H1 (cell line): ENCODE data around the gene MAP7. TPM values are rescaled to one million over a fixed set of nuclear protein-coding genes. Genes with fewer than 3 reads are reported as not detected.

Source experiments
- CTCF ChIA-PET: fragments of 300-600 bp; sonication (Branson Sonifier 250); formaldehyde crosslinking; loops from one replicate; lab custom pipeline; 2021; ENCODE audit not compliant: partially characterized antibody; lab: Charles Lee
- POLR2A ChIA-PET: fragments of 300-600 bp; sonication (Branson Sonifier 250); formaldehyde crosslinking; loops from one replicate; lab custom pipeline; 2021; ENCODE audit warnings: inconsistent platforms; ENCODE audit not compliant: partially characterized antibody; lab: Charles Lee
- DNase-seq, 2 experiments: peaks; one replicate each; pipeline versions ENCODE4 v3.0.0 to v3.0.0-alpha.2; 2010 to 2022; ENCODE audit warnings: low spot score in 2 of 2, low read depth in 1 of 2, mixed read lengths in 1 of 2
- FAIRE-seq: peaks from 2 replicates; lab custom pipeline; 2011; peaks lifted over from hg19 to GRCh38; lab: Jason Lieb, UNC
- H2AFZ ChIP-seq: 2 replicates; pipeline ENCODE4 v1.8.1; 2012; ENCODE audit warnings: low read length, inconsistent platforms
- H2AK5ac ChIP-seq: 2 replicates; pipeline ENCODE4 v1.6.1; 2013; ENCODE audit warnings: low read depth, low read length
- H2BK120ac ChIP-seq: replicated peaks from 2 replicates; pipeline ENCODE3; 2013; ENCODE audit warnings: low read depth, low read length, inconsistent platforms
- H2BK12ac ChIP-seq: 2 replicates; pipeline ENCODE4 v1.6.1; 2013; ENCODE audit warnings: low read depth, low read length
- H2BK15ac ChIP-seq: 2 replicates; pipeline ENCODE4 v1.6.1; 2013; ENCODE audit warnings: low read length
- H2BK20ac ChIP-seq: 2 replicates; pipeline ENCODE4 v1.6.1; 2013; ENCODE audit warnings: low read length
- H2BK5ac ChIP-seq: 2 replicates; pipeline ENCODE4 v1.6.1; 2013; ENCODE audit warnings: low read depth, low read length
- H3K14ac ChIP-seq: 2 replicates; pipeline ENCODE4 v1.6.1; 2013; ENCODE audit warnings: inconsistent platforms; ENCODE audit not compliant: insufficient read length
- H3K18ac ChIP-seq: 2 replicates; pipeline ENCODE4 v1.6.1; 2013; ENCODE audit warnings: low read length; ENCODE audit errors: extremely low read depth
- H3K23ac ChIP-seq: 2 replicates; pipeline ENCODE4 v1.6.1; 2013; ENCODE audit warnings: inconsistent platforms; ENCODE audit not compliant: insufficient read length
- H3K23me2 ChIP-seq: 2 replicates; pipeline ENCODE4 v1.6.1; 2013; ENCODE audit warnings: low read depth, low read length
- H3K27ac ChIP-seq: 2 replicates; pipeline ENCODE4 v1.6.1; 2011; ENCODE audit warnings: low read depth, low read length, inconsistent platforms
- H3K27me3 ChIP-seq, 4 experiments: replicated peaks in 1 of 4; 1 replicate in 1 of 4; 2 replicates in 3 of 4; pipeline versions ENCODE4 v1.6.1 to v1.8.1; 2011 to 2013; ENCODE audit warnings: low read length in 3 of 4, mild to moderate bottlenecking in 3 of 4, inconsistent platforms in 2 of 4, mixed read lengths in 2 of 4, moderate library complexity in 1 of 4; ENCODE audit not compliant: control insufficient read depth in 3 of 4, insufficient read depth in 3 of 4; ENCODE audit errors: extremely low read depth in 1 of 4
- H3K36me3 ChIP-seq, 4 experiments: 2 replicates each; pipeline versions ENCODE4 v1.6.1 to v1.8.1; 2011 to 2013; ENCODE audit warnings: mild to moderate bottlenecking in 4 of 4, low read length in 3 of 4, moderate library complexity in 2 of 4, control low read depth in 1 of 4, inconsistent platforms in 1 of 4; ENCODE audit not compliant: insufficient read depth in 4 of 4, control insufficient read depth in 2 of 4
- H3K4ac ChIP-seq: replicated peaks from 2 replicates; pipeline ENCODE3; 2013; ENCODE audit warnings: low read length, low read depth, mixed read lengths, inconsistent platforms; ENCODE audit not compliant: insufficient read length
- H3K4me1 ChIP-seq, 4 experiments: replicated peaks in 1 of 4; 1 replicate in 1 of 4; 2 replicates in 3 of 4; pipeline versions ENCODE4 v1.6.1 to v1.8.1; 2011 to 2013; ENCODE audit warnings: low read length in 3 of 4, inconsistent platforms in 2 of 4, mixed read lengths in 1 of 4; ENCODE audit not compliant: insufficient read depth in 4 of 4, control insufficient read depth in 3 of 4
- H3K4me2 ChIP-seq, 2 experiments: 2 replicates each; pipeline versions ENCODE4 v1.6.1 to v1.8.1; 2011 to 2013; ENCODE audit warnings: low read depth in 2 of 2, low read length in 2 of 2, control low read depth in 1 of 2, inconsistent platforms in 1 of 2, mild to moderate bottlenecking in 1 of 2; ENCODE audit not compliant: insufficient read depth in 1 of 2
- H3K4me3 ChIP-seq, 4 experiments: fragments of 200-600, 300-600 bp in 1 of 4; sonication (generic), shearing (Covaris generic), sonication (Bioruptor Twin) in 1 of 4; 2 replicates each; pipeline versions ENCODE4 v1.5.1 to v1.8.1; 2011 to 2016; ENCODE audit warnings: low read length in 4 of 4, low read depth in 3 of 4, control low read depth in 2 of 4, inconsistent platforms in 2 of 4, mild to moderate bottlenecking in 2 of 4, mixed read lengths in 1 of 4, moderate library complexity in 1 of 4; ENCODE audit not compliant: insufficient read depth in 2 of 4; ENCODE audit errors: extremely low read depth in 1 of 4
- H3K56ac ChIP-seq: replicated peaks from 2 replicates; pipeline ENCODE3; 2013; ENCODE audit warnings: low read depth, mild to moderate bottlenecking, mixed read lengths, low read length, inconsistent platforms; ENCODE audit not compliant: insufficient read length
- H3K79me1 ChIP-seq: 2 replicates; pipeline ENCODE4 v1.6.1; 2013; ENCODE audit warnings: low read depth, low read length, control low read depth
- H3K79me2 ChIP-seq, 2 experiments: 2 replicates each; pipeline versions ENCODE4 v1.6.1 to v1.8.1; 2012 to 2013; ENCODE audit warnings: low read length in 2 of 2, mild to moderate bottlenecking in 2 of 2, inconsistent platforms in 1 of 2; ENCODE audit not compliant: insufficient read depth in 2 of 2, control insufficient read depth in 1 of 2
- H3K9ac ChIP-seq, 4 experiments: replicated peaks in 1 of 4; 1 replicate in 1 of 4; 2 replicates in 3 of 4; pipeline versions ENCODE4 v1.6.1 to v1.8.1; 2011 to 2013; ENCODE audit warnings: low read depth in 3 of 4, low read length in 3 of 4, control low read depth in 2 of 4, mild to moderate bottlenecking in 2 of 4, moderate library complexity in 2 of 4, inconsistent platforms in 1 of 4; ENCODE audit errors: extremely low read depth in 1 of 4
- H3K9me3 ChIP-seq, 2 experiments: 2 replicates each; pipeline versions ENCODE4 v1.6.1 to v1.8.1; 2012 to 2013; ENCODE audit warnings: mild to moderate bottlenecking in 2 of 2, moderate library complexity in 2 of 2, control low read depth in 1 of 2, inconsistent platforms in 1 of 2, low read depth in 1 of 2, low read length in 1 of 2, mixed read lengths in 1 of 2; ENCODE audit not compliant: insufficient read depth in 2 of 2
- H4K20me1 ChIP-seq, 2 experiments: replicated peaks in 1 of 2; 2 replicates each; pipeline versions ENCODE3 to v1.8.1; 2011 to 2013; ENCODE audit warnings: inconsistent platforms in 2 of 2, low read length in 2 of 2, mild to moderate bottlenecking in 1 of 2; ENCODE audit not compliant: insufficient read depth in 2 of 2, control insufficient read depth in 1 of 2
- H4K5ac ChIP-seq: 2 replicates; pipeline ENCODE4 v1.6.1; 2013; ENCODE audit warnings: low read length, low read depth, mixed read lengths, inconsistent platforms; ENCODE audit not compliant: insufficient read length
- H4K8ac ChIP-seq: 2 replicates; pipeline ENCODE4 v1.8.0; 2013; ENCODE audit warnings: mild to moderate bottlenecking, moderate library complexity, low read length, inconsistent platforms; ENCODE audit not compliant: insufficient read depth; ENCODE audit errors: extremely low read depth
- H4K91ac ChIP-seq: replicated peaks from 2 replicates; pipeline ENCODE3; 2013; ENCODE audit warnings: low read length, mixed read lengths, inconsistent platforms; ENCODE audit not compliant: insufficient read length
- BACH1 ChIP-seq: IDR thresholded peaks from 2 replicates; pipeline ENCODE4 v1.6.1; 2012; ENCODE audit warnings: low read length, improper control_type of control experiment
- BRCA1 ChIP-seq: IDR thresholded peaks from 2 replicates; pipeline ENCODE4 v1.6.1; 2012; ENCODE audit warnings: low read depth, low read length, improper control_type of control experiment
- MAFK ChIP-seq: IDR thresholded peaks from 2 replicates; pipeline ENCODE4 v1.6.1; 2012; ENCODE audit warnings: low read depth, mild to moderate bottlenecking, improper control_type of control experiment, low read length
- NANOG ChIP-seq: IDR thresholded peaks from 2 replicates; pipeline ENCODE4 v1.6.1; 2011; ENCODE audit warnings: low read length, low read depth, mild to moderate bottlenecking, inconsistent platforms; ENCODE audit not compliant: insufficient read depth, poor library complexity, severe bottlenecking
- NRF1 ChIP-seq: IDR thresholded peaks from 2 replicates; pipeline ENCODE4 v1.6.1; 2011; ENCODE audit warnings: mild to moderate bottlenecking, low read depth, low read length, improper control_type of control experiment
- POU5F1 ChIP-seq: IDR thresholded peaks from 2 replicates; pipeline ENCODE4 v1.6.1; 2011; ENCODE audit warnings: low read depth, mild to moderate bottlenecking, low read length, moderate library complexity
- RXRA ChIP-seq: IDR thresholded peaks from 2 replicates; pipeline ENCODE4 v1.6.1; 2011; ENCODE audit warnings: low read depth, mild to moderate bottlenecking, low read length, moderate library complexity; ENCODE audit not compliant: insufficient read depth
- SP2 ChIP-seq: IDR thresholded peaks from 2 replicates; pipeline ENCODE4 v1.6.1; 2012; ENCODE audit warnings: mild to moderate bottlenecking, low read length, inconsistent platforms
- SRF ChIP-seq: IDR thresholded peaks from 2 replicates; pipeline ENCODE4 v1.6.1; 2011; ENCODE audit warnings: mild to moderate bottlenecking, low read depth, low read length, moderate library complexity
- SUZ12 ChIP-seq: fragments of 200-600 bp; sonication (generic); IDR thresholded peaks from 2 replicates; pipeline ENCODE4 v1.6.1; 2012; ENCODE audit warnings: mild to moderate bottlenecking, inconsistent platforms, low read length, moderate library complexity, mixed read lengths
- TBP ChIP-seq: IDR thresholded peaks from 2 replicates; pipeline ENCODE4 v1.6.1; 2011; ENCODE audit warnings: low read depth, low read length, improper control_type of control experiment
- WGBS, 2 experiments: shearing (Covaris generic) in 1 of 2; methylation state at CpG; one replicate each; pipeline versions ENCODE4 v1.1.6 to v1.1.7; 2013 to 2015; ENCODE audit warnings: low lambda C conversion rate in 2 of 2, mixed read lengths in 2 of 2, inconsistent platforms in 1 of 2, low coverage in 1 of 2, missing lambda C conversion rate in 1 of 2; ENCODE audit not compliant: insufficient replicate concordance in 2 of 2, insufficient coverage in 1 of 2, insufficient read length in 1 of 2; ENCODE audit errors: extremely low coverage in 1 of 2, missing lambda C conversion rate in 1 of 2; 5-methylcytosine and 5-hydroxymethylcytosine counted together
- polyA plus RNA-seq, 7 experiments: library from polyadenylated mRNA; depleted of rRNA in 3 of 7; stranded (reverse) in 5 of 7; unstranded in 2 of 7; fragments of >200 nt in 5 of 7; fragments of 200-250 nt in 2 of 7; gene quantifications; 1 replicate in 5 of 7; 2 replicates in 1 of 7; 4 replicates in 1 of 7; pipeline versions ENCODE4 v1.2.1 to v1.2.3, GENCODE V29; 2011 to 2013; ENCODE audit warnings: missing spikeins in 2 of 7, mixed read lengths in 2 of 7
- total RNA-seq: library from RNA; stranded (reverse); fragmentation: NEBNext Ultra II Directional; extraction: Animal tissue kit (Norgen Biotek cat#: 25700); gene quantifications from 2 replicates; pipeline ENCODE4 v1.2.1, GENCODE V29; 2021
- TF ChIP-seq, protein P1 (sequence below): IDR thresholded peaks from 2 replicates; pipeline ENCODE4 v1.6.1; 2012; ENCODE audit warnings: inconsistent platforms

MAP7 gene
- total and polyA plus RNA-seq, 2 of the 8 experiments (the other 6 are each of a cell fraction or from before 2014, with no cell fraction given), result 13.5 to 66.9 TPM

DNA sequence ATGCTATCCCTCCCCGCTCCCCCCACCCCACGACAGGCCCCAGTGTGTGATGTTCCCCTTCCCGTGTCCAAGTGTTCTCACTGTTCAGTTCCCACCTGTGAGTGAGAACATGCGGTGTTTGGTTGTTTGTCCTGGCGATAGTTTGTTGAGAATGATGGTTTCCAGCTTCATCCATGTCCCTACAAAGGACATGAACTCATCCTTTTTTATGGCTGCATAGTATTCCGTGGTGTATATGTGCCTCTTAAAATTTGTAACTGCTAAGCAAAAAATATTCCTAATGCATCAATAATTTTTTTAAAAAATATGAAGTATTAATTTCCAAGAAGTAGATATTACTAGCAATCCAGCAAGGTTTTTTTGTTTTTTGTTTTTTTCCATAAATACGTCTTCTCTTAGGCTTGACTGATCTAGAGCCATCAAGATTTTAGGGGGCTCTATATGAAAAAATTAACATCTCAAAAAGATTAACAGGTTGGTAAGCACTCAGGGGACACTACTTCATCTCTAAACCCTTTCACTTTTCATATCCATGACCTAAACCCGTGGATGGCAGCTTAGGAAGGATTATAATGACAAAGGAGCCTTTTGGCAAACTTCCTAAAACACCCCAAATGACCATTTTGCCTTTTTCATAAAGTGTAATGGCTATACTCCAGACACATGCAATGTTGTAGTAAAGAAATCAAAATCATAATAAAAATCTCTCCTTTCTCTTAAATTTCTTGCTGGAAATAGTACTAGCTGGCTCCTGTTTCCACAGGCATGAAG lies 14.2 kb downstream of the MAP7 start:
- H3K18ac ChIP-seq, result no peak overlapping the region
- DNase-seq, result no peak
- no peak overlapping the region for H3K27ac ChIP-seq
- no peak overlapping the region for H3K23ac ChIP-seq
- H3K36me3 ChIP-seq, result no peaks in the 10 kb centered on the region; a peak in 1 of 8 replicates
- no peak overlapping the region for H3K14ac ChIP-seq
- H3K4me2 ChIP-seq, result no peak overlapping the region
- POLR2A ChIA-PET, result interaction anchor here (1.5 kb wide), 1 partner anchor 11 kb away, joined by 5 read pairs; no protein-coding TSS in a partner anchor
- no peak for FAIRE-seq
- H3K56ac ChIP-seq, result no peak overlapping the region
- H3K79me2 ChIP-seq, result peaks cover 8 to 93% of the 10 kb centered on the region in 2 experiments; a peak in 3 of 4 replicates
- H4K8ac ChIP-seq, result no peak overlapping the region
- no peak overlapping the region for H3K4ac ChIP-seq
- 91% methylated on average over 7 of the region's 8 CpGs; no CpG with 5 or more reads in 1 of the 2 experiments for WGBS, 2 experiments
- no peak overlapping the region for H2BK12ac ChIP-seq
- no peak overlapping the region for H2BK120ac ChIP-seq
- H2AK5ac ChIP-seq, result no peak overlapping the region
- CTCF ChIA-PET, result no interaction called here
- no peak overlapping the region for H2BK20ac ChIP-seq
- no peak overlapping the region for H4K91ac ChIP-seq
- H3K4me1 ChIP-seq, result peaks cover 2 to 11% (median 8%) of the 10 kb centered on the region in 4 experiments; a peak in 4 of 7 replicates
- peaks cover 5% of the 10 kb centered on the region for H3K79me1 ChIP-seq
- peaks cover 13% of the 10 kb centered on the region in 2 experiments for H4K20me1 ChIP-seq
- no peaks in the 10 kb centered on the region for H3K27me3 ChIP-seq
- no peak overlapping the region for H2BK5ac ChIP-seq
- H4K5ac ChIP-seq, result no peak overlapping the region
- H3K9ac ChIP-seq, result no peak overlapping the region
- H3K9me3 ChIP-seq, result no peaks in the 10 kb centered on the region
- no peak overlapping the region for H3K4me3 ChIP-seq
- H2BK15ac ChIP-seq, result no peak overlapping the region
- no peak overlapping the region for H2AFZ ChIP-seq
- H3K23me2 ChIP-seq, result no peaks in the 10 kb centered on the region
- no peak for TF ChIP-seq TBP
- TF ChIP-seq BACH1, result no peak
- TF ChIP-seq, protein P1, sequence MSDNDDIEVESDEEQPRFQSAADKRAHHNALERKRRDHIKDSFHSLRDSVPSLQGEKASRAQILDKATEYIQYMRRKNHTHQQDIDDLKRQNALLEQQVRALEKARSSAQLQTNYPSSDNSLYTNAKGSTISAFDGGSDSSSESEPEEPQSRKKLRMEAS, result no peak
- TF ChIP-seq NANOG, result no peak
- no peak for TF ChIP-seq BRCA1
- TF ChIP-seq POU5F1, result no peak
- TF ChIP-seq MAFK, result no peak
- no peak for TF ChIP-seq SUZ12
- TF ChIP-seq NRF1, result no peak
- no peak for TF ChIP-seq SRF
- no peak for TF ChIP-seq SP2
- no peak for TF ChIP-seq RXRA
